GM23248 (cell line): Measurements from ENCODE around the gene ODAD4. TPM values are rescaled to one million over a fixed set of nuclear protein-coding genes. Genes with fewer than 3 reads are reported as not detected.

Experiments used
- DNase-seq: peaks from one replicate; pipeline ENCODE4 v3.0.0-alpha.2; 2015
- H2AFZ ChIP-seq: fragments of 200-600 bp; sonication (generic); 2 replicates; pipeline ENCODE4 v1.6.1; 2016; ENCODE audit warnings: antibody characterized with exemption
- H3F3A ChIP-seq: fragments of 200-600 bp; sonication (generic); 2 replicates; pipeline ENCODE4 v1.6.1; 2016; ENCODE audit warnings: mild to moderate bottlenecking, antibody characterized with exemption, mixed run types; ENCODE audit not compliant: insufficient read depth
- H3K27ac ChIP-seq: fragments of 200-600 bp; sonication (generic); 2 replicates; pipeline ENCODE4 v1.5.1; 2016; ENCODE audit warnings: mild to moderate bottlenecking
- H3K27me3 ChIP-seq: fragments of 200-600 bp; sonication (generic); replicated peaks from 2 replicates; pipeline ENCODE4 v1.6.1; 2016; ENCODE audit warnings: mild to moderate bottlenecking; ENCODE audit not compliant: insufficient read depth
- H3K36me3 ChIP-seq: fragments of 200-600 bp; sonication (generic); 2 replicates; pipeline ENCODE4 v1.6.1; 2016; ENCODE audit warnings: low read depth, mild to moderate bottlenecking
- H3K4me1 ChIP-seq: fragments of 200-600 bp; sonication (generic); 2 replicates; pipeline ENCODE4 v1.6.1; 2016; ENCODE audit warnings: mild to moderate bottlenecking; ENCODE audit not compliant: insufficient read depth
- H3K4me2 ChIP-seq: fragments of 200-600 bp; sonication (generic); one replicate; pipeline ENCODE4 v1.6.1; 2016; ENCODE audit warnings: mild to moderate bottlenecking; ENCODE audit not compliant: unreplicated experiment
- H3K4me3 ChIP-seq: fragments of 200-600 bp; sonication (generic); 2 replicates; pipeline ENCODE4 v1.5.1; 2016; ENCODE audit warnings: mild to moderate bottlenecking
- H3K79me2 ChIP-seq: fragments of 200-600 bp; sonication (generic); 2 replicates; pipeline ENCODE4 v1.6.1; 2016; ENCODE audit warnings: mild to moderate bottlenecking; ENCODE audit not compliant: insufficient read depth
- H3K9ac ChIP-seq: fragments of 200-600 bp; sonication (generic); 2 replicates; pipeline ENCODE4 v1.6.1; 2016; ENCODE audit warnings: mild to moderate bottlenecking
- H3K9me2 ChIP-seq: fragments of 200-600 bp; sonication (generic); 2 replicates; pipeline ENCODE4 v1.6.1; 2016; ENCODE audit warnings: mixed run types, mild to moderate bottlenecking, moderate library complexity; ENCODE audit not compliant: insufficient read depth
- H3K9me3 ChIP-seq: fragments of 200-600 bp; sonication (generic); one replicate; pipeline ENCODE4 v1.6.1; 2017; ENCODE audit warnings: low read depth
- H4K20me1 ChIP-seq: fragments of 200-600 bp; sonication (generic); 2 replicates; pipeline ENCODE4 v1.6.0; 2016; ENCODE audit not compliant: insufficient read depth
- EZH2 ChIP-seq: fragments of 200-600 bp; sonication (generic); IDR thresholded peaks from 2 replicates; pipeline ENCODE4 v1.6.1; 2018; ENCODE audit warnings: antibody characterized with exemption, mild to moderate bottlenecking; ENCODE audit not compliant: insufficient read depth, poor library complexity, severe bottlenecking
- EZH2phosphoT487 ChIP-seq: fragments of 200-600 bp; sonication (generic); IDR thresholded peaks from 2 replicates; pipeline ENCODE4 v1.6.1; 2018; ENCODE audit warnings: antibody characterized with exemption, moderate library complexity, mild to moderate bottlenecking, low read depth; ENCODE audit not compliant: insufficient read depth
- WGBS, 2 experiments: methylation state at CpG; one replicate each; pipeline ENCODE4 v1.1.6; 2015 to 2017; ENCODE audit warnings: low lambda C conversion rate in 2 of 2, low coverage in 1 of 2; ENCODE audit errors: missing lambda C conversion rate in 2 of 2; 5-methylcytosine and 5-hydroxymethylcytosine counted together
- in situ Hi-C: fragments of 300-500 bp; cut with MboI; formaldehyde crosslinking; loops from 2 replicates; pipeline ENCODE4 v1.15.0; 2020
- polyA plus RNA-seq: library from polyadenylated mRNA; unstranded; fragments of >200 nt; fragmentation: Nextera tagmentation; extraction: Ambion mirVana; gene quantifications from 2 replicates; pipeline ENCODE4 v1.2.1, GENCODE V29; 2016
- total RNA-seq: library from RNA; depleted of rRNA; stranded (reverse); fragments of >200 nt; shearing (Covaris generic); gene quantifications from 2 replicates; pipeline ENCODE4 v1.2.3, GENCODE V29; 2014

The ODAD4 gene
- total and polyA plus RNA-seq, 2 experiments from 2014 or later = 0.54 to 1.4 TPM

DNA sequence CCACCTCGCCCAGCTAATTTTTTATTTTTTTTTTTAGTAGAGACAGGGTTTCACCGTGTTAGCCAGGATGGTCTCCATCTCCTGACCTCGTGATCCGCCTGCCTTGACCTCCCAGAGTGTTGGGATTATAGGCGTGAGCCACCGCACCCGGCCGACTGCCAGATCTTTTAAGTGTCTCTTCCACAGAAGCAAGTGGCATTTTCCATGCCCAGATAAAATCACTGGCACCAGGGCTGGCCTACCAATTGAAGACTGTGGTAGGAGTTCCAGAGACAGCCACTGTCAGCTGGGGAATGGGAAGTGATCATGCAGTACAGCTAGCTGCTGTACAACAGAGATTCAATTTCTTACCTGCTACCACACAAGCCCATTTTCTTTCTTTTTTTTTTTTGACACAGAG lies 54.0 kb downstream of the ODAD4 start:
- no peak overlapping the region for H2AFZ ChIP-seq
- TF ChIP-seq EZH2 = no peak
- no peak for TF ChIP-seq EZH2phosphoT487

DNA sequence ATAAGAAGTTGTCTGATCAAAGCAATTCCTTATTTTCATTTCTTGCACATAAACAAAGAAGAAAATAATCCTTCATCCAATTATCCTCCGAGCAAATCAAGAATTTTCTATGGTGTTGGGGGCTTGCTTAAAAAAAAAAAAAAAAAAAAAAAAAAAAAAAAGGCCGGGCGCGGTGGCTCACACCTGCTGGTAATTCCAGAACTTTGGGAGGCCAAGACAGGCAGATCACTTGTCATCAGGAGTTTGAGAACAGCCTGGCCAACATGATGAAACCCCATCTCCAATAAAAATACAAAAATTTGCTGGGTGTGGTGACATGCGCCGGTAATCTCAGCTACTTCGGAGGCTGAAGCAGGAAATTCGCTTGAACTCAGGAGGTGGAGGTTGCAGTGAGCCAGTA lies 55.5 kb downstream of the ODAD4 start:
- no peaks in the 10 kb centered on the region for H3K27me3 ChIP-seq
- no peak overlapping the region for H2AFZ ChIP-seq
- DNase-seq = no peak
- no peaks in the 10 kb centered on the region for H3K9me2 ChIP-seq
- no peaks in the 10 kb centered on the region for H3K9me3 ChIP-seq
- peaks cover 66% of the 10 kb centered on the region for H3K79me2 ChIP-seq
- H3K27ac ChIP-seq = no peak overlapping the region
- H3K4me2 ChIP-seq = no peak overlapping the region
- TF ChIP-seq EZH2 = no peak
- no peak for TF ChIP-seq EZH2phosphoT487
- peaks cover 86% of the 10 kb centered on the region for H3K36me3 ChIP-seq
- H3K9ac ChIP-seq = no peak overlapping the region
- WGBS, 2 experiments = 91 to 94% methylated on average over 8 of the region's 8 CpGs
- no peaks in the 10 kb centered on the region for H4K20me1 ChIP-seq
- H3F3A ChIP-seq = peaks cover 16% of the 10 kb centered on the region
- H3K4me3 ChIP-seq = no peak overlapping the region
- in situ Hi-C loops = no loop called here
- H3K4me1 ChIP-seq = no peaks in the 10 kb centered on the region

More for the DNA sequence above, 54.0 kb downstream of the ODAD4 start:
- in situ Hi-C loops = no loop called here
- H3K27me3 ChIP-seq = no peaks in the 10 kb centered on the region
- peaks cover 19% of the 10 kb centered on the region for H3F3A ChIP-seq
- H3K4me1 ChIP-seq = no peaks in the 10 kb centered on the region
- H3K36me3 ChIP-seq = peaks cover 81% of the 10 kb centered on the region
- no peaks in the 10 kb centered on the region for H3K9me2 ChIP-seq
- no peak overlapping the region for H3K9ac ChIP-seq
- DNase-seq = no peak
- H3K4me3 ChIP-seq = no peak overlapping the region
- no peaks in the 10 kb centered on the region for H3K9me3 ChIP-seq
- H3K27ac ChIP-seq = no peak overlapping the region
- peaks cover 60% of the 10 kb centered on the region for H3K79me2 ChIP-seq
- WGBS, 2 experiments = 97 to 99% methylated on average over 8 of the region's 8 CpGs
- H4K20me1 ChIP-seq = no peaks in the 10 kb centered on the region
- no peak overlapping the region for H3K4me2 ChIP-seq

- TF ChIP-seq EZH2 = no peak
- no peak for TF ChIP-seq EZH2phosphoT487
- no peaks in the 10 kb centered on the region for H3K9me2 ChIP-seq
- peaks cover 86% of the 10 kb centered on the region for H3K36me3 ChIP-seq
- H4K20me1 ChIP-seq = no peaks in the 10 kb centered on the region
- no peak overlapping the region for H2AFZ ChIP-seq
- WGBS, 2 experiments = 94 to 100% methylated on average over 1 of the region's 1 CpG
- H3K4me1 ChIP-seq = no peaks in the 10 kb centered on the region
- peaks cover 66% of the 10 kb centered on the region for H3K79me2 ChIP-seq
- in situ Hi-C loops = no loop called here
- H3K4me2 ChIP-seq = no peak overlapping the region
- no peak for DNase-seq
- no peaks in the 10 kb centered on the region for H3K27me3 ChIP-seq
- peaks cover 15% of the 10 kb centered on the region for H3F3A ChIP-seq
- H3K4me3 ChIP-seq = no peak overlapping the region
- H3K9me3 ChIP-seq = no peaks in the 10 kb centered on the region
- no peak overlapping the region for H3K9ac ChIP-seq
- no peak overlapping the region for H3K27ac ChIP-seq
Observed at GRCh38 chr17:41986634-41987033, 56.2 kb downstream of the ODAD4 start.

DNA sequence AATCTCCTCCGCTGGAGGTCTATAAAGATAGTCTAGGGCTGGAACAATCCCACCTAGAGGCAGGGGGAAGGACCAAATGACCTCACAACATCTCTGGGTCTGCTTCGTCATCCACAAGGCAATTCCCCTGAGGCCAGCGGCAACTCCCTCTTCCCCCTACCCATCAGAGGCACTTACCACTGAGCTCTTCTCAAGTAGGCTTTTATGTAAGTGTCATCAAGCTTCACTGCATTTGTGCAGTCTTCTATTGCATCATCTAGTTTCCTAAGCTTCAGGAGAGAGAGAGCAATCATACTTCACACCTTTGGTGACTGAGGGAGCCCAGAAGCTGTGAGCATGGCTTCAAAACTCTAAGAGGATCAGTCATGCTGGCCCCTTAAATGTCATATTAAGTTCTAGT lies 57.2 kb downstream of the ODAD4 start:
- in situ Hi-C loops = no loop called here

DNA sequence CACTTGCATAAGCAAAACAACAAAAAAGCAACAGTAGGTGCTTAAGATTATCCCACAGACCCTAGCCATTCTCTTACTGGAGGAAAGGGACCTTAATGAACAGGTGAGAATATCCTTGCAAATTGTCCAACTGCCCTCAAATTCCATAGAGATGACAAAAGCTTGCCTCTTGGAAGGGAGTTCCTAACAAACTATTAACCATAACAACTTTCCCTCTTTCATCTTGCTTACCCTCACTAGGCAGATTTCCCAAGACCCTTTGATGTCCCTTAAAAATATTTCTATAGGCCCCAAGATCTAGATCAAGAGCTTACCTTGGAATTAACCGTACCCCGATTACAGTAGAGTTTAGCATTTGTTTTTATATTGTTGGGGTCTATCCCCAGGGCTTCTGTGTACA lies 58.0 kb downstream of the ODAD4 start:
- TF ChIP-seq EZH2 (no peak), EZH2phosphoT487 (no peak)
- H3K9me2 ChIP-seq = no peaks in the 10 kb centered on the region
- no peaks in the 10 kb centered on the region for H3K27me3 ChIP-seq
- peaks cover 15% of the 10 kb centered on the region; the same call in 1 of the 2 replicates for H3F3A ChIP-seq
- no peak overlapping the region for H3K9ac ChIP-seq
- 97 to 100% methylated on average over 2 of the region's 2 CpGs for WGBS, 2 experiments
- no peak overlapping the region for H3K4me2 ChIP-seq
- H3K36me3 ChIP-seq = peaks cover 81% of the 10 kb centered on the region
- peaks cover 61% of the 10 kb centered on the region for H3K79me2 ChIP-seq
- no peak for DNase-seq
- no peak overlapping the region for H3K27ac ChIP-seq
- no peaks in the 10 kb centered on the region for H4K20me1 ChIP-seq
- peaks cover 4% of the 10 kb centered on the region; the same call in 1 of the 2 replicates for H3K4me1 ChIP-seq
- H3K9me3 ChIP-seq = no peaks in the 10 kb centered on the region
- no peak overlapping the region for H2AFZ ChIP-seq
- in situ Hi-C loops = no loop called here
- H3K4me3 ChIP-seq = no peak overlapping the region

More for the DNA sequence above, 57.2 kb downstream of the ODAD4 start:
- Histone ChIP-seq H2AFZ (no peak overlapping the region), H3K9me2 (no peaks in the 10 kb centered on the region), H3K27me3 (no peaks in the 10 kb centered on the region), H3K79me2 (peaks cover 65% of the 10 kb centered on the region), H3K9ac (no peak overlapping the region), H3K36me3 (peaks cover 83% of the 10 kb centered on the region), H3K9me3 (no peaks in the 10 kb centered on the region), H3K4me2 (no peak overlapping the region), H3K4me1 (peaks cover 3% of the 10 kb centered on the region; the same call in 1 of the 2 replicates), H3K4me3 (no peak overlapping the region), H3K27ac (no peak overlapping the region), H4K20me1 (no peaks in the 10 kb centered on the region), H3F3A (peaks cover 15% of the 10 kb centered on the region; the same call in 1 of the 2 replicates)
- WGBS, 2 experiments = 73 to 75% methylated on average over 3 of the region's 3 CpGs
- DNase-seq = peak; percentile 16
- no peak for TF ChIP-seq EZH2
- no peak for TF ChIP-seq EZH2phosphoT487
